ENCODE results near the gene TMEM52B.
A peak's percentile ranks its signal among the peaks of the same experiment; 100 is the strongest.

The TMEM52B gene

GRCh38 chr12:10178821-10179220 is at the start of gene TMEM52B:
Gene TMEM52B (plus strand): TSS chr12:10179032. CDS start chr12:10179575, 543 bp downstream.
- DNase-seq: no peak

GRCh38 chr12:10130042-10130441 is 48.8 kb upstream of the TMEM52B start, which contains the start of gene CLEC7A:
Gene CLEC7A (minus strand): TSS chr12:10130199. CDS start chr12:10130082, 117 bp downstream.
- peak; percentile 5 to 14 for DNase-seq

- DNase-seq: peak; percentile 78 to 89
These were observed 47.6 kb upstream of the TMEM52B start for GRCh38 chr12:10131111-10131690.

DNA sequence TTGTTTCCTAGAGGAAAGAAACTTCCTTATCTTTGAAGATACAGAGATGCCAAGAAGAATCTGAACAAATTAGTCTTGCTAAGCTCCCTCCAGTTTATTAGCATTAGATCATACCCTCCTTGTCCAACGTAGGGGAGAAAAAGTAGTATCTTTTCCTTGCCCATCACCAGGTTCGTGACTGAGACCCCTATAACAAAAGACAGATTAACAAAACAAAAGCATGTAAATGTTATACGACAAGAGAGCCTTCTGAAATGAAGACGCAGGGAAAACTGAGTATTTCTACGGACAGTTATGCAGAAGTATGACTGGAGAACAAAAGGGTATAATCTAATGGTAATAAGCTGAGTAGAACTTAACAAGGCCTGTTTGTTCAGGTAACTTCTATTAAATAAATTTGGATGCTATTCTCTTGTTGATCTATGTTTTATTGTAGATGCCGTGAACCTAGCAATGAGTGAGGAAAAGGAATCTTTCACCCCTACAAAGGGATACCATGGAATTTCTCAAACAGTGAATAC is 45.9 kb upstream of the TMEM52B start:
- DNase-seq: no peak

- no peak for DNase-seq
These were observed 43.7 kb upstream of the TMEM52B start for GRCh38 chr12:10135126-10135525.

DNA sequence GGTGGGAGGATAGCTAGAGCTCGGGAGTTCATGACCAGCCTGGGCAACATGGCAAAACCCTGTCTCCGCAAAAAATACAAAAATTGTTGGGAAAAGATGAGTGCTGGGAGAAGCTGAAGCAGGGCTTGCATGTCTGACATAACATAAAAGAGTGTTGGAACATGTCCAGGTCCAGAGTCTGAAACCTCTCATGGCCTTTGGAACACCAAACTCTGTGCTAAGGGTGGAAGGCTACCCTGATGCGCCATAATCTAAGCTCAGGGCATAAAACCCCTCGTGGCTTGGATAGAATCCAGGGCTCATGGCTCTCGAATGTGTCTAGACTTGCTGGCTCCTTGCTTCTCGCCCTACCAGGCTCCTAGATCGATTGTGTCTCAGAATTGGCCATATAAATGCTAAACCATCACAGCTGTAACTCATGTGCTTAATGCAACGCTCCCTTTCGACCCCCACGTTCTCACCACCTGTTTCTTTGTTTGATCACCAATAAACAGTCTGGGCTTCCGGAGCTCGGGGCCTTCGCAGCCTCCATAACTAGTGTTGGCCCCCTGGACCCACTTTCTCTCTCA is 42.1 kb upstream of the TMEM52B start:
- DNase-seq: no peak

DNA sequence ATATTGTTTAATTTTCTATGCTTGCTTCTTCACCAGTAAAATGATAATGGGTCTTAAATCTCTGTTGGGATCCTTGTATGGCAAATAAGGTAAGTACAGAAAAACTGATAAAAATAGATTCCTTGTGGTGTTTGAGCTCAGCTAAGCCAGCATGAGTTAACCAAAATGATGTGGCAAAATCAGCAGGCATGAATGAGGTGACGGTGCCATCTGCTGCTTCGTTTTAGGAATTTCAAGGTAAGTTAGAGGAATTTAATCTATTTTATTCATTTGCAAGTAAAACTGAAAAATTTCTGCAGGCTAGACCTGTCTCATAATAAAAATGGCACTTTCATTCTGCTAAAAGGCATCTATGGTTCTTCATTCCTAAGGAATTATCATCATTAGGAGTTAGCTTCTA is 38.8 kb upstream of the TMEM52B start:
- DNase-seq: peak; percentile 79 to 84

DNA sequence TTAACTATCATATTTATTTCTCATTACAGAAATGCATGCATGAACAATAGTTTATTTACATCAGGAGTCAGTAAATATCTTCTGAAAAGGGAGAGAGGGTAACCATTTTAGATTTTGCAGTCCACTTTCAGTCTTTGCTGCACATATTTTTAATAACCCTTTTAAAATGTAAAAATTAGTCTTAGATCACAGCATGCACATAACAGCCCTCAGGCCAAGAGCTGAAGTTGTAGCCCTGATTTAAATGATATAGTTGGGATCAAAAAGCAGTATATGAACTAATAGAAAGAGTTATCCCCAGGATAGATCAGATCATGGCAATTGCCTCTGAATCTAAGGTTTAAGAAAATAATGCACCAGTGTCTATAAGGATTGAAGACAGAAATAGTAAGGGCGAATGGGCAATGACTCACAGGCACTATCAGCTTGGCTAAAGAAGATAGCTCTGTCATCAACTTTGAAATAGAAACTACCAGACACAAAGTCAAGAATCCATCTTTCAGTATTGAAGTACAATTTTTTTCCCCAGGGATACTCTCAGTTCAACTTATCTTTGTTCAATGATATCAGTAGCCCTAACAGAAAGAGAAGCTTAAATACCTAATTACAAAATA is 35.7 kb upstream of the TMEM52B start:
- DNase-seq: no peak

- DNase-seq: no peak
These were observed 31.0 kb upstream of the TMEM52B start for GRCh38 chr12:10147714-10148403.

DNA sequence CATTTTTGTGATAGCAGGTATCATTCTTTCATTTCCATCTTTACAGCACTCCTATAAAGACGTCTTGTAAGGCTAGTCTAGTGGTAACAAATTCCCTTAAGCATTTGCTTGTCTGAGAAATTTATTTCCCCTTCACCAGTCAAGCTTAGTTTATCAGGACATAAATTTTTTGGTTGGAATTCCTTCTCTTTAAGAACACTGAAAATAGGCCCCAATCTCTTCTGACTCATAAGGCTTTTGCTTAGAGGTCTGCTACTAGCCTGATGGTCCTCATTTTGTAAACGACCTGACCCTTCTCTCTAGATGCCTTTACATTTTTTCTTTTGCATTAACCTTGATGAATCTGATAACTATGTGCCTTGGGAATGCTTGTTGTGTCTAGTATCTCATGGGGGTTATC is 27.2 kb upstream of the TMEM52B start:
- no peak for DNase-seq

DNA sequence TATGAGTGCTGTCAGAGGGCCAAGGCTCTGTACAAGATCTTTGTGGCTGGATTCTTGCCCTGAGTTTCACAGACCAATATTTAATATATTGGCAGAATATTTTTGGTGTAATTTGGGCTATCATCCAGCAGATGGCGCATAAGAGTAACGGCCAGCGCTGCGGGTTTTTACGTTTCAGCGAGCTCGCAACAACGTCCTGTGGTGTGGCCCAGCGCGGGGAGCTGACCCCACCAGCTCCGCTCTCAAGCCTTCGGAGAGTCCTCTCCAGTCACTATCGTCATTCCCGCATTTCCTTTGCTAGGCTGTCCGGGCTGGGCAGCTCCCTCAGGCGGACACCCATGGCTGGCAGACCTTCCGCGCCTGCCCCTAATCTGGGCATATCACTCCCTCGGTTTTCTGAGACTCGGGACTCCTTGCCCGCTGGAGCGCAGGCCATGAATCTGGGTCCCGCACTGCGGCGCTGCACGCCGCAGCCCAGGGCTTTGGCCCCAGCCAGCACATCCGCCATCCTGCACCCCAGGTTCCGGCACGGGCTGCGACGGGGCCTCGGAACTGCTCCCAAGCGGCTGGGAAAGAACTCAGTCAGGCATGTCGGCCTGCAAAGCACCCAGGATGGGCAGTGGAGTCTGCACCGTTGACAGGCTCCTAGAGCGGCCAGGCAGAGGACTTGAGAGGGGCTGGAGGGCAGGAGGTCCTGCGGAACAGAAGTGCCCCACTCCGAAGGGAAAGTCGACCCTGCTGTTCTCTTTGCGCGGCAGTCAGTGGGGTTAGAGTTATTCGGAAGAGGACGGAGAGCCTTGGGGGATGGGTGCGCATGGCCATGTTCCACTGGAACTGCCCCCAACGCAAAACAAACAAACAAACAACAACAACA is 25.3 kb upstream of the TMEM52B start:
- DNase-seq: peak; percentile 57 to 62

- DNase-seq: no peak
These were observed 24.7 kb upstream of the TMEM52B start for GRCh38 chr12:10154145-10154496.

- no peak for DNase-seq
These were observed 22.9 kb upstream of the TMEM52B start for GRCh38 chr12:10155966-10156365.

- no peak for DNase-seq
These were observed 20.4 kb upstream of the TMEM52B start for GRCh38 chr12:10158406-10158805.

- DNase-seq: no peak
These were observed 19.6 kb upstream of the TMEM52B start for GRCh38 chr12:10159280-10159679.

GRCh38 chr12:10160617-10161385 is 18.0 kb upstream of the TMEM52B start:
- no peak for DNase-seq

- DNase-seq: no peak
These were observed 15.7 kb upstream of the TMEM52B start for GRCh38 chr12:10163084-10163483.

GRCh38 chr12:10165421-10165820 is 13.4 kb upstream of the TMEM52B start:
- no peak for DNase-seq

DNA sequence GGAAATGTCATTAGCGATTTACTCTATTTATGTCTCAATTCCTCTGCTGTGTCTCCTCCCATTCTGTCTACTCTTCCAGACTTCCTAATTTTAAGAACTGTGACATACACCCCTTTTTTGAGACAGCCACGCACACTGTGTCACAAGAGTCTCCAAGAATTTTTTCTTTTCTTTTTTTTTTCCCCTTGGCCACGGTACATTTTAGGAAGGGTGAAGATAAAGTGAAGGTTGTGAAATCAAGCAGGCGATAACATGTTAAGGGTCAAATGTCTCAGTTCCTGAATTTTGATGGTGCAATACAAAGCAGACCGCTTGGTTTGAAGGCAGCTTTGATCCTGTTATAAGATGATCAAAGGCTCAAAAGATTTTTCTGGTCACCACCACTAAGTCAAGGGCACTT is 11.2 kb upstream of the TMEM52B start:
- DNase-seq: peak; percentile 90 to 96

DNA sequence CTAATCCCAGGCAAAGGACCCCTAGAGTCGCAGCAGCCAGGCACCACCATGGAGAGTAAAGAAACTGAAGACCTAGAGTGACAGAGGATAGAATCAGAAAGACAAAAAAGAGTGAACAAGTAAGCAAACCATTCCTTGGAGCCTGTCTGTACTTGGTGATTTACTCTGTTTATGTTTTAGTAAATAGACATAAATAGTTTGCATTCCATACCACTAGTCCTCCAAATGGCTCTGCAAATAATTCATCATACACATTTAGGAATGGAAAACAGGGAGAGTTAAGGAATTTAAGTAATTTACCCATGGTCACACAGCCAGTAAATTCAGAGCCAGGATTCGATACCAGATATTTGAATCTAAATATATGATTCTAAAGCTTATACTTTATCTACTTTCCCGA is 9.7 kb upstream of the TMEM52B start:
- no peak for DNase-seq

DNA sequence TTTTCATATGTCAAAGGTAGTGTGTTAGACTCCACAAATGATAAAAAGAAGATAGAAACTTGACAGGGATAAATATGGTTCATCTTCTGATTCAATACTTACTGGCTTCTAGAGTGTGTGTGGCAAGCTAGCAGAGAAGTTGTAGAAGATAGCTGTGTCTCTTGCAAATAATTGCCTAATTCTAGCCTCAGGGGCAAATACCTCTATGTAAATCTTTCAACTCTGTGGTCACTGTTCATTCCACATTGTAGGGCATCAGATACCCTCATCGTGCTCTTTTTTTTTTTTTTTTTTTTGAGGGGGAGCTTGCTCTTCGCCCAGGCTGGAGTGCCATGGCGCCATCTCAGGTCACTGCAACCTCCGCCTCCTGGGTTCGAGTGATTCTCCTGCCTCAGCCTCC is 8.6 kb upstream of the TMEM52B start:
- DNase-seq: peak; percentile 77 to 78

Measured in AML-193 (cell line).